Measurements from ENCODE around the gene SAMD4A.

The SAMD4A gene

DNA sequence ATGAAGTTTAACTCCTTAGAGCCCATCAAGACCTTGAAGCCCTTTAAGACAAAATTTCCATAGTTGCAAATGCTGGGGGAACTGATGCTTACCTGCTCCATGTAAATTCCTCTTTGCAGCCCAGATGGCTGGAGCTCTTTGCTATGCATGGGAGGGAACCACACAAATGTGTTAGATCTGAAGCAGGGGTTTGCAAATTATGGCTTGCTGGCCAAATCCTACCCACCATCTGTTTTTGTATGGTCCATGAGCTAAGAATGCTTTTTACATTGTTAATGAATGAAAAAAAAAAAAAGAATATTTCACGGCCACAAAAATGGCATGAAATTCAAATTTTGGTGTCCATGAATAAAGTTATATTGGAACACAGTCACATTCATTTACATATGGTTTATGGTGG, 261.1 kb downstream of the SAMD4A start:
- H3K9me3 Mint-ChIP-seq = peaks cover 23% of the 10 kb centered on the region
- DNase-seq (ENCODE audit: low spot score) = no peak
- no peaks in the 10 kb centered on the region for H3K4me1 Mint-ChIP-seq (ENCODE audit: low read depth)
- no peak overlapping the region for H3K4me3 Mint-ChIP-seq
- H3K36me3 Mint-ChIP-seq (ENCODE audit: low read depth) = peaks cover 2% of the 10 kb centered on the region
- H3K27ac Mint-ChIP-seq = no peak overlapping the region
- H3K27me3 Mint-ChIP-seq (ENCODE audit: low read depth) = peaks cover 7% of the 10 kb centered on the region

DNA sequence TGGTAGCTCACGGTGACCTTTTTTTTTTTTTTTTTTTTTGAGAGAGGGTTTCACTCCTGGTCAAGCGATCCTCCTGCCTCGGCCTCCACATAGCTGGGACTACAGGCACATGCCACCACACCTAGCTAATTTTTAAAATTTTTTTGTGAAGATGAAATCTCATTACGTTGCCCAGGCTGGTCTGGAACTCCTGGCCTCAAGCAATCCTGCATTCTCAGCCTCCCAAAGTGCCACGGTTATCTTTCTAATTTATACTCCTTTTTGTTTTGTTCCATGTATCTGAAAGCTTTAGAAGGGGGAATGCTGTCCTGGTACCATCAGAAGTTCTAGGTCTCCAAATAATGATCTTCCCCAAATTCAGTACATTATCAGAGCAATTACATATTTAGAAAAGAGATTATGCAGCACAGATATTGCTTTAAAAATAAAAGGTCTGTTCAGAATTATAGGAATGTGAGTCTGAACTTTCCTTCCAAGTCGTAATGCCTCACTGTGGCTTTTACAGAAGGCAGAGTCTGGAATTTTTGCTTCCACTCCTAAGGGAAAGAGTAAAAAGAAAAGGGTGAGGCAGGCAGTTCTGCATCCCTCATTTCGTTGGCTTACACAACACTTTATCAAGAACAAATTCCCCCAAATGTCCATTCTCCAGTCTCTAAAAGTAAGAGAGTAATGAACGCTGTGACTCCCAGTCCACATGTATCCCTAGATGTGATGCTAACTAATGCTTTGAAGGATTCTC, 262.7 kb downstream of the SAMD4A start:
- peaks cover 12% of the 10 kb centered on the region for H3K9me3 Mint-ChIP-seq
- H3K4me3 Mint-ChIP-seq = no peak overlapping the region
- no peak for DNase-seq (ENCODE audit: low spot score)
- no peaks in the 10 kb centered on the region for H3K4me1 Mint-ChIP-seq (ENCODE audit: low read depth)
- H3K27me3 Mint-ChIP-seq (ENCODE audit: low read depth) = no peaks in the 10 kb centered on the region
- H3K36me3 Mint-ChIP-seq (ENCODE audit: low read depth) = peaks cover 2% of the 10 kb centered on the region
- no peak overlapping the region for H3K27ac Mint-ChIP-seq

DNA sequence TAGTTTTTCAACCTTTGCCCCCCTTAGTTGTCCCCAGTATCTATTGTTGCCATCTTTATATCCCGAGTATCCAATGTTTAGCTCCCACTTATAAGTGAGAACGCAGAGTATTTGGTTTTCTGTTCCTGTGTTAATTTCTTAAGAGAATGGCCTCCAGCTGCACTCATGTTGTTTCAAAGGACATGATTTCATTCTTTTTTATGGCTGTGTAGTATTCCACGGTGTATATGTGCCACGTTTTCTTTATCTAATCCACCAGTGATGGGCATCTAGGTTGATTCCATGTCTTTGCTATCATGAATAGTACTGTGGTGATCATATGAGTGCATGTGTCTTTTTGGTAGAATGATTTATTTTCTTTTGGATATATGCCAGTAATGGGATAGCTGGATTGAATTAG, 263.7 kb downstream of the SAMD4A start:
- Mint-ChIP-seq H3K27me3 (ENCODE audit: low read depth) (no peaks in the 10 kb centered on the region), H3K27ac (no peak overlapping the region), H3K4me3 (no peak overlapping the region)

DNA sequence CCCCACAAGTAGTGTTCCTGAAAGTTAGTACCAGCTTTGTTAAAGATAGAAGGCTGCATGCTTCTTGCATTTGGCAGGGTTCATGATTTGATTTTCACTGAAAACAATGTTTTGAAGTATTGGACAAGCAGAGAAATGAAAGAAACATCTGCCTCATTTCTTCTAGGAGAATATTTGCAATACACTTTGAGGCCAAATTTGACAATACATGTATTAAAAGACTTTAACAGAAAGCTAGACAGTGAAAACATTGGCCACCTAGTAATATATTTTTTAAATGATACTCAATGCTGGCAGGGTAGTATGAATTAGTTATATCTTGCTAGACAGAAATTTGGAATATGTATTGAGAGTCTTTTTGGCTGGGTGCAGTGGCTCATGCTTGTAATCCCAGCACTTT, 267.2 kb downstream of the SAMD4A start:
- Mint-ChIP-seq H3K4me3 (no peak overlapping the region), H3K27ac (no peak overlapping the region), H3K27me3 (ENCODE audit: low read depth) (no peaks in the 10 kb centered on the region), H3K9me3 (peaks cover 8% of the 10 kb centered on the region), H3K36me3 (ENCODE audit: low read depth) (peaks cover 7% of the 10 kb centered on the region), H3K4me1 (ENCODE audit: low read depth) (no peaks in the 10 kb centered on the region)
- DNase-seq (ENCODE audit: low spot score) = no peak

More for the DNA sequence above, 263.7 kb downstream of the SAMD4A start:
- Mint-ChIP-seq H3K9me3 (peaks cover 8% of the 10 kb centered on the region), H3K36me3 (ENCODE audit: low read depth) (peaks cover 2% of the 10 kb centered on the region), H3K4me1 (ENCODE audit: low read depth) (no peaks in the 10 kb centered on the region)
- DNase-seq (ENCODE audit: low spot score) = no peak

DNA sequence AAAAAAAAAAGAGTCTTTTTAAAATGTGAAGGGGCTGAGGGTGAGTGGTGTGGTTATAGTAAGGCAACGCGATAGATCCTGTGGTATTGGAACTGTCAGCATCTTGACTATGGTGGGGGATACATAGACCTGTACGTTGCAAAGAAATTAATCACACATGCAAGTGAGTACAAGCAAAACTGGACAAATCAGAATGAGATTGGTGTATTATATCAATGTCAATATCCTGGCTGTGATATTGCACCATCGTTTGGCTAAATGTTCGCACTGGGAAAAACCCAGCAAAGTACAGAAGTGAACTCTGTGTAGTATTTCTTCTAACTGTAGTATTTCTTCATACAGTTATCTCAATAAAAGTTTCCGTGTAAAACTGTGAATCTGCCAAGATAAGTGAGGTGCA, 267.8 kb downstream of the SAMD4A start:
- DNase-seq (ENCODE audit: low spot score) = no peak
- H3K27ac Mint-ChIP-seq = no peak overlapping the region
- no peaks in the 10 kb centered on the region for H3K4me1 Mint-ChIP-seq (ENCODE audit: low read depth)
- H3K36me3 Mint-ChIP-seq (ENCODE audit: low read depth) = peaks cover 11% of the 10 kb centered on the region
- H3K4me3 Mint-ChIP-seq = no peak overlapping the region
- no peaks in the 10 kb centered on the region for H3K27me3 Mint-ChIP-seq (ENCODE audit: low read depth)
- H3K9me3 Mint-ChIP-seq = peaks cover 8% of the 10 kb centered on the region

DNA sequence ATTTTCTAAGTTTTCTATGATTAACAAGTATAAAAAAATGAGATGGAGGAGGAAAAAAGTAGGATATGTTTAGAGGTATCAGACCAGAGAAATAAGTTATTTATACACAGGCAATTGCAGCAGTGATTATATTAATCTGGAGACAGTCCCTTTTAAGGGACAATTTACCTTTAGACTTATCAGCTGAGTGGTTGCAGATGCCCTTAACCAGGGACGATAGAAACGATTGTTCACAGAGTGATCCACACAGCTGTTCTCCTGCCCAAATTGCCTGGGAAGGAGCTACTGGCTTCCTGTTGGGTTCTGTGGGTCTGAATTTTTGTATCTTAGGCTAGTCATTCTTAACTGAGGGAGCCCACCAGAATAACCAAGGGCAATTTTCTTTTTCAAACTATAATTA, 269.3 kb downstream of the SAMD4A start:
- no peak overlapping the region for H3K4me3 Mint-ChIP-seq

DNA sequence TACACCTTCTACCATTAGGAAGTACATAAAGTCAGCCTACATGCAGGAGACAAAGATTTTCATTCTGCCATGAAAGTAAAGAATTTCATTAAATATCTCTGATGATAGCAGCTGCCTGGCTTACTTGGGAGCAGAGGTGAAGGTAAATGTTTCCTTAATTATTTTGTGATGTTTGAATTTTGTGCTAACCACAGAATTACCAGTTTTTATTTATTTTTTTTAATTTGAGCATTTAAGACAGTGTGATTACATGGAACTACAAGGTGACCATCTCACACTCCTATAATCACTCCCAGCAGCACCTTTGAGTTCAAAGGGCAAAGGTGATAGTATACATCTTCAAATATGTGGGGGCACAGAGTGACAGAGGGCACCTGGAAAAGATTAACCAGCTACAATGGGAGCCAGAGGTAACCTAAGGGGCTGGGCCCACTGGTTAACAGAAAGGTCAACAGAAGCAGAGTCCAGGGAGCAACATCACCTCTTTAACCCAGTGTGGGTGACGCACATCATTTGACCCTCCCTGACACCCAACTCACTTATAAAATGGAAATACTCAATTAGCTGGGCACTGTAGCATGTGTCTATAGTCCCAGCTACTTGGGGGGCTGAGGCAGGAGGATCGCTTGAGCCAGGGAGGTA, 270.7 kb downstream of the SAMD4A start:
- DNase-seq (ENCODE audit: low spot score) = no peak
- H3K9me3 Mint-ChIP-seq = no peaks in the 10 kb centered on the region

More for the DNA sequence above, 269.3 kb downstream of the SAMD4A start:
- Mint-ChIP-seq H3K4me1 (ENCODE audit: low read depth) (no peaks in the 10 kb centered on the region), H3K27ac (no peak overlapping the region), H3K36me3 (ENCODE audit: low read depth) (peaks cover 25% of the 10 kb centered on the region), H3K27me3 (ENCODE audit: low read depth) (no peaks in the 10 kb centered on the region), H3K9me3 (peaks cover 1% of the 10 kb centered on the region)
- no peak for DNase-seq (ENCODE audit: low spot score)

DNA sequence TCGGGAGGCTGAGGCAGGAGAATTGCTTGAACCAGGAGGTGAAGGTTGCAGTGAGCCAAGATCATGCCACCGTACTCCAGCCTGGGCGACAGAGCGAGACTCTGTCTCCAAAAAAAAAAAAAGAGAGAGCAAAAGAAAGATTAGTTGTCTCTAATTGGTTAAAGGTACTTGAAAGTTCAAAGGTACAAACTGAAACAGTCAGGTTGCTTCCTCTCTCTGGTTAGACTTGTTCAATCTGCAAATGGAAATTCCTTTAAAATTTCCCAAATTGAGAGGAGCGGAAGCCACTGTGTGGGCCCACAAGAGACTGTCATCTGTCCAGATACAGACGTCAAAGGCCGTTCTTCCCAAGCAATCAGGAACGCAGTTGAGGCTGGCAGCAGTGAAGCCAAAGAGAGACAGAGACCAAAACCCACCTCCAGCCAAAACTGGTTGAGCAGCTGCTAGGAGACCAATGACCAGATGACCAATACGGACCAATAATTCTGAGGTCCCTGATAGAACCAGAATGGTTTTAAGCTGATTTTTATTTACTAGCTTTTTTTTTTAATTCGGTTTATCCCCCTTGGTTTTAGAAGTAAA, 272.1 kb downstream of the SAMD4A start:
- no peak overlapping the region for H3K4me3 Mint-ChIP-seq
- H3K27ac Mint-ChIP-seq = no peak overlapping the region
- H3K4me1 Mint-ChIP-seq (ENCODE audit: low read depth) = no peaks in the 10 kb centered on the region
- no peak for DNase-seq (ENCODE audit: low spot score)
- no peaks in the 10 kb centered on the region for H3K9me3 Mint-ChIP-seq
- H3K27me3 Mint-ChIP-seq (ENCODE audit: low read depth) = no peaks in the 10 kb centered on the region
- H3K36me3 Mint-ChIP-seq (ENCODE audit: low read depth) = peaks cover 39% of the 10 kb centered on the region

More for the DNA sequence above, 270.7 kb downstream of the SAMD4A start:
- Mint-ChIP-seq H3K4me3 (no peak overlapping the region), H3K36me3 (ENCODE audit: low read depth) (peaks cover 36% of the 10 kb centered on the region), H3K4me1 (ENCODE audit: low read depth) (no peaks in the 10 kb centered on the region), H3K27me3 (ENCODE audit: low read depth) (no peaks in the 10 kb centered on the region), H3K27ac (no peak overlapping the region)

DNA sequence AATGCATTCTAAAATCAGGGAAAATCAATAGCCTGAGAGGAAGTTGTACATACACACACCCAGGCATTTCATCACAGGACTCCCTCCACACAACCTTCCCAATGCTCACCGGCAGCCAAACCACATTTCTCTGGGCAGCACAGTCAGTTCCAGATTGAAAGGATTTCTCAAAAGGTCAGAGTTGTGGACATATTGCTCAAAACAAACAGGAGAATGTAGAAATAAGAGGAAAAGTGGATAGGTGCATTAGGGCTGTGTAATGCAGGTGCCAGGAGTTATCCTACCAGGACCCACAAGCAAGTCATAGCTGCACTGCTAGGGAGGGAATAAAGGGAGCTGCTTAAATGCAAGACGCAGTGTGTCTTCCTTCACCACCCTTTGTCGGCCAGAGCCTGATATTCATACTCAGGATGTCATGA, 272.8 kb downstream of the SAMD4A start:
- Mint-ChIP-seq H3K27ac (no peak overlapping the region), H3K4me3 (no peak overlapping the region), H3K4me1 (ENCODE audit: low read depth) (no peaks in the 10 kb centered on the region), H3K9me3 (no peaks in the 10 kb centered on the region), H3K27me3 (ENCODE audit: low read depth) (no peaks in the 10 kb centered on the region), H3K36me3 (ENCODE audit: low read depth) (peaks cover 43% of the 10 kb centered on the region)
- DNase-seq (ENCODE audit: low spot score) = no peak

DNA sequence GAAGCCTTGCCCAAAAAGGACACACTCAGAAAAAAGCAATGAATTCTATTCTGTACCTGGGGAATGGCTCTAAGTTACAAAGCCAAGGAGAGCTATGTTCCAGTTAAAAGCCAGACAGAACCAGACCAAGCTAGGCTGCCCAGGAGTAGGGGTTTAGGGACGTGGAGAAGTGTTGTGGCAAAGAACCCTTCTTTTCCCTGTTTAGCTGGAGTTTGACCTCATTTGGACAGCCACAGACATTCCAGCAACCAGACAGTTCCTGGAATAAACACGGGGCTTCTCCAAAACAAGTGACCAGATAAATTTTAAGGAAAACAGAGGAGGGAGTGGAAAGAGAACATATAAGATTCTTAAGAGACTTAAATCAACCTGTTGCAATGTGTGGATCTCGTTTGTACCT, 273.4 kb downstream of the SAMD4A start:
- DNase-seq (ENCODE audit: low spot score) = no peak
- Mint-ChIP-seq H3K27me3 (ENCODE audit: low read depth) (no peaks in the 10 kb centered on the region), H3K4me1 (ENCODE audit: low read depth) (no peaks in the 10 kb centered on the region), H3K4me3 (no peak overlapping the region), H3K27ac (no peak overlapping the region), H3K36me3 (ENCODE audit: low read depth) (peaks cover 44% of the 10 kb centered on the region), H3K9me3 (no peaks in the 10 kb centered on the region)

DNA sequence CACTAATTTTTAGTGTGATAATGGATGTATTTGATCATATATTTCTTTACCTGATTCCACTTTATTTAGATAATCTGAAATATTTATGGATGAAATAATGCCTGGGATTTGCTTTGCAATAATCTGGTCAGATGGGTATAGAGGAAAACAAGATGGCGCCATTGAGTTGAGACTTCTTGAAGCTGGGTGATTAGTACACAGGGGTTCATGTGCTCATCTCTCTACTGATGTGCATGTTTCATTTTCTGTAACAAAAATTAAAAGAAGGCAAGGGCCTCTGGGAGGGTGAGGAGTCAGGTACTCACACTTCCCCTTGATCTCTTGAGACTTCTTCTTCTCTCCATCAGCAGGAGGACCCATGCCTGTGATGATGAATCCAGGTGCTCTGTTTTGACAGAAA, 273.9 kb downstream of the SAMD4A start:
- Mint-ChIP-seq H3K36me3 (ENCODE audit: low read depth) (peaks cover 48% of the 10 kb centered on the region), H3K27ac (no peak overlapping the region)

More for the DNA sequence above, 273.9 kb downstream of the SAMD4A start:
- H3K4me3 Mint-ChIP-seq = no peak overlapping the region
- H3K9me3 Mint-ChIP-seq = no peaks in the 10 kb centered on the region
- DNase-seq (ENCODE audit: low spot score) = no peak
- no peaks in the 10 kb centered on the region for H3K4me1 Mint-ChIP-seq (ENCODE audit: low read depth)
- no peaks in the 10 kb centered on the region for H3K27me3 Mint-ChIP-seq (ENCODE audit: low read depth)
